Measurements from ENCODE around the gene DDX52. TPM values are rescaled to one million over a fixed set of nuclear protein-coding genes. Genes with fewer than 3 reads are reported as not detected.

The DDX52 gene
- total RNA-seq, 4 donors from 2014 or later, result 30.2 to 54.6 (median 43.0) TPM

DNA sequence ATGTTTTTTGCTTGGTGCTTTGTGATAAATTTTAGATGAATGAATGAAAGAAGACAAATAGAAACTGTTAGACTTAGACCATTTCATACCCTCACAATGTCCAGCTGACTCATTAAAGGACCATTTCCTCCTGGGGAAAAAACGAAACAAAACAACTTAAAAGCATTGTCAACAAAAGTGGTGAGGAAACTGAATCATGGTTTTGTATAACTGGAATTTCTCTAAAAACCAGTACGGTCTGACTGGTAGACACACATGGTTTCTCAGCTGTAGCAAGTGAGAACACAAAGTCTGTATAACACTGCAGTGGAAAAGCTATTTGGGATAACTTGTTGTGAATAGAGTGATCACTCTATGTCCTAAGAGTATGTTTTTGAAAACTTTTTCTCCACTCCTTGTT, 5.3 kb upstream of the DDX52 start:
- no peaks in the 10 kb centered on the region for H3K9me3 ChIP-seq
- H3K27ac ChIP-seq, result no peak overlapping the region
- H3K36me3 ChIP-seq, result no peaks in the 10 kb centered on the region

DNA sequence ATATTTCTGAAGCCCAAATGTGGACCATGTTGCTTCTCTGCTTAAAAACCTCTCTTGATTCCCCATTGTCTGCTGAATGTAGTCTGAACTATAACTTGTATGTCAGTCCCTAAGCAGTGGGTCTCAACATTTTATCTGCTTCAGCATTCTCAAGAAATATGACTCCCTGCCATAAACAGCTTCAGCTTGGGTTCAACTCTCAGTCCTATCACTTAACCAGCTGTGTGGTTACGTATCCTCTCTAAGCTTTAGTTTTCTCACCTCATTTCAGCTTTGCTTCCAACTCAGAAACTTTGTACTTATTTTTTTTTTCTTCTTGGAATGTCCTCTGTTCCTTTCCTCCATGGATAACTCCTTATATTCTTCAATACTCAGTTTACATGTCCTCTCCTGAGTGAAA, 4.6 kb upstream of the DDX52 start:
- Histone ChIP-seq H3K4me3 (no peak overlapping the region), H3K27me3 (no peaks in the 10 kb centered on the region), H3K36me3 (no peaks in the 10 kb centered on the region), H3K27ac (no peak overlapping the region), H3K9me3 (no peaks in the 10 kb centered on the region), H3K4me1 (peaks cover 0 to 4% (median 2%) of the 10 kb centered on the region in 4 donors)
- no peak for TF ChIP-seq POLR2A (IDR thresholded peaks at IDR 0.05)
- TF ChIP-seq, protein P1, sequence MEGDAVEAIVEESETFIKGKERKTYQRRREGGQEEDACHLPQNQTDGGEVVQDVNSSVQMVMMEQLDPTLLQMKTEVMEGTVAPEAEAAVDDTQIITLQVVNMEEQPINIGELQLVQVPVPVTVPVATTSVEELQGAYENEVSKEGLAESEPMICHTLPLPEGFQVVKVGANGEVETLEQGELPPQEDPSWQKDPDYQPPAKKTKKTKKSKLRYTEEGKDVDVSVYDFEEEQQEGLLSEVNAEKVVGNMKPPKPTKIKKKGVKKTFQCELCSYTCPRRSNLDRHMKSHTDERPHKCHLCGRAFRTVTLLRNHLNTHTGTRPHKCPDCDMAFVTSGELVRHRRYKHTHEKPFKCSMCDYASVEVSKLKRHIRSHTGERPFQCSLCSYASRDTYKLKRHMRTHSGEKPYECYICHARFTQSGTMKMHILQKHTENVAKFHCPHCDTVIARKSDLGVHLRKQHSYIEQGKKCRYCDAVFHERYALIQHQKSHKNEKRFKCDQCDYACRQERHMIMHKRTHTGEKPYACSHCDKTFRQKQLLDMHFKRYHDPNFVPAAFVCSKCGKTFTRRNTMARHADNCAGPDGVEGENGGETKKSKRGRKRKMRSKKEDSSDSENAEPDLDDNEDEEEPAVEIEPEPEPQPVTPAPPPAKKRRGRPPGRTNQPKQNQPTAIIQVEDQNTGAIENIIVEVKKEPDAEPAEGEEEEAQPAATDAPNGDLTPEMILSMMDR (IDR thresholded peaks at IDR 0.05), result no peak
- no peak for DNase-seq

More for the DNA sequence above, 5.3 kb upstream of the DDX52 start:
- no peak overlapping the region for H3K4me3 ChIP-seq
- TF ChIP-seq, protein P1 (IDR thresholded peaks at IDR 0.05), result no peak
- TF ChIP-seq POLR2A (IDR thresholded peaks at IDR 0.05), result no peak
- no peak for DNase-seq
- no peaks in the 10 kb centered on the region for H3K27me3 ChIP-seq
- H3K4me1 ChIP-seq, result peaks cover 0 to 4% (median 2%) of the 10 kb centered on the region in 4 donors

DNA sequence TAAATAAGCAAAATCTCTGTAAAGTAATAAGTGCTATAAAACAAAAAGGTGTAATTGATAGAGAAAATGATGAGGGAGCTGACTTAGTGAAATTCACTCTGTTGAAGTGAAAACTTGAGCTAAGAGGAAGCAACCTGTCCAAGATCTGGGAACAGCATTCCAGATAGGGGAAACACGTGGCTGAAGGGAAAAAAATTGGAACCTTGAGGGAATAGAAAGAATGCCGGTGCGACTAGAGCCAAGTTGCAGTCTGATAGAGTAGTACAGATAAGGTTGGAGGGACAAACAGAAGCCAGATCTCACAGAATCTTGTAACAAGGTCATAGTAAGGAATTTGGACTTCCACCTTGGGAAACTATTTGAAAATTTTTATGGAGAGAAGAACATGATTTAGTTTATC, 623 bp upstream of the DDX52 start:
- DNase-seq, result no peak
- Histone ChIP-seq H3K36me3 (peaks cover 0 to 19% (median 0%) of the 10 kb centered on the region in 3 donors), H3K27ac (peak overlapping the region; percentile 32 to 88 (median 82)), H3K4me1 (peaks cover 0 to 15% (median 4%) of the 10 kb centered on the region in 4 donors), H3K4me3 (peak overlapping the region in 3 of 4 donors; percentile 65 to 84 (median 75)), H3K27me3 (no peaks in the 10 kb centered on the region), H3K9me3 (no peaks in the 10 kb centered on the region)
- no peak for TF ChIP-seq POLR2A (IDR thresholded peaks at IDR 0.05)
- TF ChIP-seq, protein P1 (IDR thresholded peaks at IDR 0.05), result no peak

DNA sequence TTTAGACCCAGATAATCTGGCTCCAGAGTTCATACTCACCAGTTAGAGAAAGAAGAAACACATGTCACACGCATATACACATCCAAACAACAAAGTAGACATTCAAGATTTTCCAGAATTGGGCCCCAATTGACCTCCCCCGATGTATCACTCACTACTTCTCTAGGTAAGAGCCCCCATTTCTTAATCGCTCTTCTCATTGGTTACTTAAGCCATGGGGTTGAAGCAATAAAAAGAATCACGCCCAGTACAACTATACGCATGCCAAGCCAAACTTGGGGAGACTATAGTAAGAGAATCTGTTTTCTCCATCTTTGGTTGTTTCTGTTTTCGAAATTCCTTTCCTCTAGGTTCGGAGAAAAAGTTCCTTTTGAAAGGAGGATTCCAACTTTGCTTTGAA, 565 bp downstream of the DDX52 start:
- DNase-seq, result no peak
- H3K4me1 ChIP-seq, result peaks cover 0 to 15% (median 4%) of the 10 kb centered on the region in 4 donors

DNA sequence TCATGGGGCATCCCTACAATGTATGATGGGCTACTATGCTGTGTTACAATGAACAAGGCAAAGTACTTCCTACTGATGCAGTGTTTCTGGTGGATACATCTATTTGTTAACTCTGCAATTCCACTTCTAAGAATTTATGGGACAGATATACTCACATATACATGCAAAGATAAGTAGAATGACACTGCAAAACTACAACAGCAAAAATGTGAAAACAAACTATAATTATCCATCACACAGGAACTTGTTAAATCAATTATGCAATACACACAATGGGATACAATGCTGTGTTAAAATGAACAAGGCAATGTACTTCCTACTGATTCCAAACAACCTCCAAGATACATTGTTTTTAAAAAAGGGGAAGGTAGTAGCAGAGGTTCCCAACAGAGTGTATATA, 3.2 kb downstream of the DDX52 start:
- TF ChIP-seq, protein P1 (IDR thresholded peaks at IDR 0.05), result no peak
- TF ChIP-seq POLR2A (IDR thresholded peaks at IDR 0.05), result no peak
- no peak overlapping the region for H3K27ac ChIP-seq
- H3K4me3 ChIP-seq, result no peak overlapping the region
- no peak for DNase-seq
- no peaks in the 10 kb centered on the region for H3K9me3 ChIP-seq
- H3K4me1 ChIP-seq, result peaks cover 0 to 15% (median 4%) of the 10 kb centered on the region in 4 donors
- H3K36me3 ChIP-seq, result peaks cover 0 to 51% (median 0%) of the 10 kb centered on the region in 3 donors
- no peaks in the 10 kb centered on the region for H3K27me3 ChIP-seq

More for the DNA sequence above, 565 bp downstream of the DDX52 start:
- Histone ChIP-seq H3K9me3 (no peaks in the 10 kb centered on the region), H3K27me3 (no peaks in the 10 kb centered on the region), H3K36me3 (peaks cover 0 to 26% (median 0%) of the 10 kb centered on the region in 3 donors), H3K27ac (peak overlapping the region; percentile 80 to 88 (median 82)), H3K4me3 (peak overlapping the region; percentile 65 to 84 (median 75))
- TF ChIP-seq POLR2A (IDR thresholded peaks at IDR 0.05), result no peak
- TF ChIP-seq, protein P1 (IDR thresholded peaks at IDR 0.05), result no peak

All from Peyer's patch (tissue), 4 donors.